HepG2 (cell line): ENCODE data around the gene ZNF804A. TPM values are rescaled to one million over a fixed set of nuclear protein-coding genes. Genes with fewer than 3 reads are reported as not detected.

Experiments used
- ATAC-seq: fragments of 200-7000 bp; cut with Tn5 transposase; 3 replicates; pipeline ENCODE4 v1.9.1; 2020; ENCODE audit warnings: mild to moderate bottlenecking, moderate library complexity
- BruUV-seq: library from RNA; stranded (reverse); fragments of 400-500 nt; replicated peaks from 2 replicates; lab custom pipeline; 2021; lab: Mats Ljungman, UMichigan
- CTCF ChIA-PET: fragments of 300-600 bp; formaldehyde crosslinking; extraction: SDS; loops from one replicate; lab custom pipeline; 2021; ENCODE audit warnings: low total read pairs, inconsistent platforms, low intra/inter-chr PET ratio; lab: Yijun Ruan, JAX
- POLR2A ChIA-PET: fragments of 350-600 bp; sonication (Branson Sonifier 250); formaldehyde crosslinking; loops from one replicate; lab custom pipeline; 2020; ENCODE audit warnings: antibody characterized with exemption, inconsistent platforms; lab: Yijun Ruan, JAX
- DNase-seq: peaks from one replicate; pipeline ENCODE4 v3.0.0-alpha.2; 2015; ENCODE audit warnings: low spot score
- FAIRE-seq: peaks from 3 replicates; lab custom pipeline; 2011; peaks lifted over from hg19 to GRCh38; lab: Jason Lieb, UNC
- H2AFZ ChIP-seq: one replicate; pipeline ENCODE4 v1.6.1; 2011; ENCODE audit warnings: low read length, inconsistent platforms
- H3K27ac ChIP-seq: fragments of 300-600 bp; 3 replicates; pipeline ENCODE4 v1.8.0; 2011; ENCODE audit warnings: mixed run types, mild to moderate bottlenecking, mixed read lengths, low read length, inconsistent platforms; ENCODE audit not compliant: insufficient read depth; ENCODE audit errors: extremely low read length
- H3K27me3 ChIP-seq, 2 experiments: fragments of 200-600 bp in 1 of 2; 2 replicates in 1 of 2; 3 replicates in 1 of 2; pipeline versions ENCODE4 v1.6.0 to v1.8.0; 2011; ENCODE audit warnings: low read length in 2 of 2, mild to moderate bottlenecking in 2 of 2, moderate library complexity in 2 of 2, inconsistent platforms in 1 of 2; ENCODE audit not compliant: insufficient read depth in 2 of 2, control insufficient read depth in 1 of 2
- H3K36me3 ChIP-seq, 2 experiments: fragments of 200-600 bp in 1 of 2; replicated peaks in 1 of 2; 2 replicates in 1 of 2; 3 replicates in 1 of 2; pipeline versions ENCODE4 v1.5.1 to v1.8.0; 2011; ENCODE audit warnings: low read length in 2 of 2, inconsistent platforms in 1 of 2; ENCODE audit not compliant: insufficient read depth in 2 of 2, control insufficient read depth in 1 of 2
- H3K4me1 ChIP-seq: 2 replicates; pipeline ENCODE4 v1.5.1; 2012; ENCODE audit warnings: low read length, inconsistent platforms; ENCODE audit not compliant: insufficient read depth
- H3K4me2 ChIP-seq: 2 replicates; pipeline ENCODE4 v1.6.0; 2011; ENCODE audit warnings: low read depth, low read length, inconsistent platforms
- H3K4me3 ChIP-seq, 3 experiments: fragments of 200-600 bp in 1 of 3; sonication (generic), shearing (Covaris generic) in 1 of 3; replicated peaks in 1 of 3; 2 replicates each; pipeline ENCODE4 v1.5.1; 2011 to 2016; ENCODE audit warnings: low read length in 3 of 3, inconsistent platforms in 2 of 3, low read depth in 2 of 3, mild to moderate bottlenecking in 2 of 3, control low read depth in 1 of 3, mixed read lengths in 1 of 3; ENCODE audit not compliant: insufficient read depth in 1 of 3
- H3K79me2 ChIP-seq: one replicate; pipeline ENCODE4 v1.6.1; 2011; ENCODE audit warnings: low read length, inconsistent platforms; ENCODE audit not compliant: insufficient read depth
- H3K9ac ChIP-seq: 2 replicates; pipeline ENCODE4 v1.6.0; 2011; ENCODE audit warnings: mild to moderate bottlenecking, low read depth, low read length, inconsistent platforms; ENCODE audit not compliant: insufficient read depth
- H3K9me3 ChIP-seq: 2 replicates; pipeline ENCODE4 v1.5.1; 2012; ENCODE audit warnings: mild to moderate bottlenecking, low read length
- H4K20me1 ChIP-seq: 2 replicates; pipeline ENCODE4 v1.6.0; 2011; ENCODE audit warnings: inconsistent platforms, mild to moderate bottlenecking, low read length, moderate library complexity; ENCODE audit not compliant: insufficient read depth
- ELF1 ChIP-seq: sonication (generic); formaldehyde crosslinking; IDR thresholded peaks from 2 replicates; pipeline ENCODE4 v1.4.0; 2020; ENCODE audit warnings: missing genetic modification reagents
- GMEB1 ChIP-seq: sonication (generic); formaldehyde crosslinking; IDR thresholded peaks from 2 replicates; pipeline ENCODE4 v1.5.1; 2020; ENCODE audit warnings: missing genetic modification reagents, mild to moderate bottlenecking, borderline replicate concordance
- MAFG ChIP-seq: sonication (generic); formaldehyde crosslinking; IDR thresholded peaks from 2 replicates; pipeline ENCODE4 v1.5.1; 2020; ENCODE audit warnings: mild to moderate bottlenecking, missing genetic modification reagents
- NCOA1 ChIP-seq: sonication (generic); formaldehyde crosslinking; IDR thresholded peaks from 2 replicates; pipeline ENCODE4 v1.9.0; 2021; ENCODE audit warnings: missing genetic modification reagents
- TIGD3 ChIP-seq: sonication (generic); formaldehyde crosslinking; IDR thresholded peaks from 2 replicates; pipeline ENCODE4 v1.5.1; 2020; ENCODE audit warnings: mild to moderate bottlenecking, missing genetic modification reagents, borderline replicate concordance
- ZBTB42 ChIP-seq: sonication (generic); formaldehyde crosslinking; IDR thresholded peaks from 2 replicates; pipeline ENCODE4 v1.5.0; 2020; ENCODE audit warnings: mild to moderate bottlenecking, missing genetic modification reagents
- ZNF281 ChIP-seq: sonication (generic); formaldehyde crosslinking; IDR thresholded peaks from 2 replicates; pipeline ENCODE4 v1.4.0; 2020; ENCODE audit warnings: missing genetic modification reagents, borderline replicate concordance
- ZNF567 ChIP-seq: sonication (generic); formaldehyde crosslinking; IDR thresholded peaks from 2 replicates; pipeline ENCODE4 v1.8.1; 2023; ENCODE audit warnings: mild to moderate bottlenecking, missing genetic modification reagents, borderline replicate concordance
- ZSCAN21 ChIP-seq: sonication (generic); formaldehyde crosslinking; IDR thresholded peaks from 2 replicates; pipeline ENCODE4 v1.8.0; 2022; ENCODE audit warnings: mild to moderate bottlenecking, missing genetic modification reagents, moderate library complexity, borderline replicate concordance
- WGBS: methylation state at CpG from one replicate; pipeline ENCODE4 v1.1.6; 2017; ENCODE audit warnings: low lambda C conversion rate; 5-methylcytosine and 5-hydroxymethylcytosine counted together
- in situ Hi-C: cut with HindIII; loops from 2 replicates; pipeline ENCODE4 v1.10.0; 2017; ENCODE audit warnings: low pct_unique_long_range_greater_than_20kb; ENCODE audit not compliant: extremely low pct_ligation_motif_present
- intact Hi-C: fragments of 100-400 bp; cut with micrococcal nuclease; formaldehyde crosslinking; loops from one replicate; pipeline ENCODE4 v1.10.0; 2022; ENCODE audit not compliant: unreplicated experiment
- polyA plus RNA-seq, 8 experiments: library from polyadenylated mRNA; depleted of rRNA in 3 of 8; stranded (reverse) in 7 of 8; unstranded in 1 of 8; fragments of >200 nt; fragmentation: Illumina TruSeq in 4 of 8; extraction: Trizol in 4 of 8; gene quantifications; 2 replicates each; pipeline versions ENCODE4 v1.2.1 to v1.2.3, GENCODE V29; 2011 to 2016; ENCODE audit warnings: low read depth in 4 of 8, missing spikeins in 1 of 8, mixed read lengths in 1 of 8; ENCODE audit not compliant: insufficient read depth in 1 of 8
- total RNA-seq, 5 experiments: library from RNA; depleted of rRNA; stranded (reverse); fragments of >200 nt; fragmentation: Illumina TruSeq; extraction: Trizol; gene quantifications; 2 replicates each; pipeline ENCODE4 v1.2.3, GENCODE V29; 2016; ENCODE audit warnings: low read depth in 1 of 5
- TF ChIP-seq, protein P1 (sequence below): IDR thresholded peaks from 2 replicates; pipeline ENCODE4 v1.6.1; 2018; ENCODE audit warnings: missing genetic modification reagents
- TF ChIP-seq, protein P2 (sequence below): sonication (generic); formaldehyde crosslinking; IDR thresholded peaks from 2 replicates; pipeline ENCODE4 v1.4.0; 2020; ENCODE audit warnings: missing genetic modification reagents
- TF ChIP-seq, protein P3 (sequence below): sonication (generic); formaldehyde crosslinking; IDR thresholded peaks from 2 replicates; pipeline ENCODE4 v1.5.1; 2020; ENCODE audit warnings: mild to moderate bottlenecking, missing genetic modification reagents

Gene ZNF804A
- total and polyA plus RNA-seq, 2 of the 13 experiments (the other 11 are each of a cell fraction or from before 2014, with no cell fraction given): 0.07 to 0.09 TPM

DNA sequence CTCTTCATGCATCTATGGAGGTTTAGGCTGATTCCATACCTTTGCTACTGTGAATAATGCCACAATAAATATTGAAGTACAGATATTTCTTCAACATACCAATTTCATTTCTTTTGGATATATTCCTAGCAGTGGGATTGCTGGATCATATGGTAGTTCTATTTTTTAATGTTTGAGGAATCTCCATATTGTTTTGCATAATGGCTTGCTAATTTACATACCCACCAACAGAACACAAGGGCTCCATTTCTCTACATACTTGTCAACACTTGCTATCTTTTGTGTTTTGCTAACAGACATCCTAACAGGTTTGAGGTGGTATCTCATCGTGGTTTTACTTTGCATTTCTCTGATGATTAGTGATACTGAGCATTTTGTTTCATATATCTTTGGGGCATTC, 253.2 kb downstream of the ZNF804A start:
- FAIRE-seq: no peak
- WGBS: 3% methylated on average over 1 of the region's 1 CpG
- TF ChIP-seq ZNF567 (no peak), ZBTB42 (CRISPR knock-in tag) (no peak), ZSCAN21 (CRISPR knock-in tag) (no peak), TIGD3 (CRISPR knock-in tag) (no peak), MAFG (CRISPR knock-in tag) (no peak), ZNF281 (CRISPR knock-in tag) (no peak), NCOA1 (CRISPR knock-in tag) (no peak), ELF1 (CRISPR knock-in tag) (no peak), GMEB1 (CRISPR knock-in tag) (no peak)
- TF ChIP-seq, protein P1, sequence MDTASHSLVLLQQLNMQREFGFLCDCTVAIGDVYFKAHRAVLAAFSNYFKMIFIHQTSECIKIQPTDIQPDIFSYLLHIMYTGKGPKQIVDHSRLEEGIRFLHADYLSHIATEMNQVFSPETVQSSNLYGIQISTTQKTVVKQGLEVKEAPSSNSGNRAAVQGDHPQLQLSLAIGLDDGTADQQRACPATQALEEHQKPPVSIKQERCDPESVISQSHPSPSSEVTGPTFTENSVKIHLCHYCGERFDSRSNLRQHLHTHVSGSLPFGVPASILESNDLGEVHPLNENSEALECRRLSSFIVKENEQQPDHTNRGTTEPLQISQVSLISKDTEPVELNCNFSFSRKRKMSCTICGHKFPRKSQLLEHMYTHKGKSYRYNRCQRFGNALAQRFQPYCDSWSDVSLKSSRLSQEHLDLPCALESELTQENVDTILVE (CRISPR knock-in tag): no peak
- TF ChIP-seq, protein P2, sequence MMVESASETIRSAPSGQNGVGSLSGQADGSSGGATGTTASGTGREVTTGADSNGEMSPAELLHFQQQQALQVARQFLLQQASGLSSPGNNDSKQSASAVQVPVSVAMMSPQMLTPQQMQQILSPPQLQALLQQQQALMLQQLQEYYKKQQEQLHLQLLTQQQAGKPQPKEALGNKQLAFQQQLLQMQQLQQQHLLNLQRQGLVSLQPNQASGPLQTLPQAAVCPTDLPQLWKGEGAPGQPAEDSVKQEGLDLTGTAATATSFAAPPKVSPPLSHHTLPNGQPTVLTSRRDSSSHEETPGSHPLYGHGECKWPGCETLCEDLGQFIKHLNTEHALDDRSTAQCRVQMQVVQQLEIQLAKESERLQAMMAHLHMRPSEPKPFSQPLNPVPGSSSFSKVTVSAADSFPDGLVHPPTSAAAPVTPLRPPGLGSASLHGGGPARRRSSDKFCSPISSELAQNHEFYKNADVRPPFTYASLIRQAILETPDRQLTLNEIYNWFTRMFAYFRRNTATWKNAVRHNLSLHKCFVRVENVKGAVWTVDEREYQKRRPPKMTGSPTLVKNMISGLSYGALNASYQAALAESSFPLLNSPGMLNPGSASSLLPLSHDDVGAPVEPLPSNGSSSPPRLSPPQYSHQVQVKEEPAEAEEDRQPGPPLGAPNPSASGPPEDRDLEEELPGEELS (CRISPR knock-in tag): no peak
- TF ChIP-seq, protein P3, sequence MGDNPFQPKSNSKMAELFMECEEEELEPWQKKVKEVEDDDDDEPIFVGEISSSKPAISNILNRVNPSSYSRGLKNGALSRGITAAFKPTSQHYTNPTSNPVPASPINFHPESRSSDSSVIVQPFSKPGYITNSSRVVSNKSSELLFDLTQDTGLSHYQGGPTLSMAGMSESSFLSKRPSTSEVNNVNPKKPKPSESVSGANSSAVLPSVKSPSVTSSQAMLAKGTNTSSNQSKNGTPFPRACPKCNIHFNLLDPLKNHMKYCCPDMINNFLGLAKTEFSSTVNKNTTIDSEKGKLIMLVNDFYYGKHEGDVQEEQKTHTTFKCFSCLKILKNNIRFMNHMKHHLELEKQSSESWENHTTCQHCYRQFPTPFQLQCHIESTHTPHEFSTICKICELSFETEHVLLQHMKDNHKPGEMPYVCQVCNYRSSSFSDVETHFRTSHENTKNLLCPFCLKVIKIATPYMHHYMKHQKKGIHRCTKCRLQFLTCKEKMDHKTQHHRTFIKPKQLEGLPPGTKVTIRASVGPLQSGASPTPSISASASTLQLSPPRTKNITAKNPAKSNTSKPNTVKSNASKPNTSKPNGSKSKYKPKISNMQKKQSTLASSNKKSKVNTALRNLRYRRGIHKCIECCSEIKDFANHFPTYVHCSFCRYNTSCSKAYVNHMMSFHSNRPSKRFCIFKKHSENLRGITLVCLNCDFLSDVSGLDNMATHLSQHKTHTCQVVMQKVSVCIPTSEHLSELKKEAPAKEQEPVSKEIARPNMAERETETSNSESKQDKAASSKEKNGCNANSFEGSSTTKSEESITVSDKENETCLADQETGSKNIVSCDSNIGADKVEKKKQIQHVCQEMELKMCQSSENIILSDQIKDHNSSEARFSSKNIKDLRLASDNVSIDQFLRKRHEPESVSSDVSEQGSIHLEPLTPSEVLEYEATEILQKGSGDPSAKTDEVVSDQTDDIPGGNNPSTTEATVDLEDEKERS (CRISPR knock-in tag): no peak

More for the DNA sequence above, 253.2 kb downstream of the ZNF804A start:
- Histone ChIP-seq H3K27ac (no peak overlapping the region), H3K4me3 (no peak overlapping the region), H3K9me3 (peaks cover 19% of the 10 kb centered on the region; the same call in 1 of the 2 replicates), H3K27me3 (no peaks in the 10 kb centered on the region), H3K36me3 (no peaks in the 10 kb centered on the region), H3K9ac (no peak overlapping the region), H3K79me2 (no peaks in the 10 kb centered on the region), H4K20me1 (no peaks in the 10 kb centered on the region), H2AFZ (no peak overlapping the region), H3K4me2 (no peak overlapping the region), H3K4me1 (no peaks in the 10 kb centered on the region)
- intact Hi-C loops (no loop called here), in situ Hi-C loops (no loop called here)
- DNase-seq (no peak), ATAC-seq (no peak)
- BruUV-seq: no TSS peak
- POLR2A ChIA-PET: no interaction called here
- CTCF ChIA-PET: no interaction called here
